Measurements from ENCODE around the gene CEP89.

GRCh38 chr19:32877323-32877912 lies 94.3 kb downstream of the CEP89 start:
- TF ChIP-seq EZH2phosphoT487 (IDR thresholded peaks at IDR 0.05; ENCODE audit: low read depth), result no peak
- no peak for TF ChIP-seq CTCF (IDR thresholded peaks at IDR 0.05; ENCODE audit: low read depth, low read length)

All from OCI-LY3 (cell line).